ENCODE data around the gene CPNE9.

The CPNE9 gene

GRCh38 chr3:9681723-9682081 lies 21.9 kb upstream of the CPNE9 start:
- Mint-ChIP-seq H3K27ac (no peak overlapping the region), H3K9me3 (no peaks in the 10 kb centered on the region), H3K4me3 (no peak overlapping the region), H3K27me3 (no peaks in the 10 kb centered on the region), H3K4me1 (ENCODE audit: low read depth) (no peaks in the 10 kb centered on the region), H3K36me3 (ENCODE audit: low read depth) (peaks cover 73% of the 10 kb centered on the region)

GRCh38 chr3:9682096-9682495 lies 21.5 kb upstream of the CPNE9 start:
- H3K27ac Mint-ChIP-seq, result no peak overlapping the region
- no peaks in the 10 kb centered on the region for H3K9me3 Mint-ChIP-seq
- peaks cover 73% of the 10 kb centered on the region for H3K36me3 Mint-ChIP-seq (ENCODE audit: low read depth)
- no peaks in the 10 kb centered on the region for H3K27me3 Mint-ChIP-seq
- H3K4me1 Mint-ChIP-seq (ENCODE audit: low read depth), result no peaks in the 10 kb centered on the region
- no peak overlapping the region for H3K4me3 Mint-ChIP-seq

GRCh38 chr3:9683426-9683825 lies 20.2 kb upstream of the CPNE9 start:
- H3K27ac Mint-ChIP-seq, result no peak overlapping the region
- H3K36me3 Mint-ChIP-seq (ENCODE audit: low read depth), result peaks cover 63% of the 10 kb centered on the region
- no peaks in the 10 kb centered on the region for H3K4me1 Mint-ChIP-seq (ENCODE audit: low read depth)
- no peaks in the 10 kb centered on the region for H3K27me3 Mint-ChIP-seq
- no peaks in the 10 kb centered on the region for H3K9me3 Mint-ChIP-seq
- no peak overlapping the region for H3K4me3 Mint-ChIP-seq

- no peak overlapping the region for H3K4me3 Mint-ChIP-seq
- peaks cover 63% of the 10 kb centered on the region for H3K36me3 Mint-ChIP-seq (ENCODE audit: low read depth)
- no peak overlapping the region for H3K27ac Mint-ChIP-seq
- no peaks in the 10 kb centered on the region for H3K4me1 Mint-ChIP-seq (ENCODE audit: low read depth)
- no peaks in the 10 kb centered on the region for H3K9me3 Mint-ChIP-seq
- H3K27me3 Mint-ChIP-seq, result no peaks in the 10 kb centered on the region
Observed at GRCh38 chr3:9685216-9686049, 18.2 kb upstream of the CPNE9 start.

GRCh38 chr3:9686050-9686550 lies 17.5 kb upstream of the CPNE9 start:
- Mint-ChIP-seq H3K4me1 (ENCODE audit: low read depth) (no peaks in the 10 kb centered on the region), H3K36me3 (ENCODE audit: low read depth) (peaks cover 64% of the 10 kb centered on the region), H3K27ac (no peak overlapping the region), H3K4me3 (no peak overlapping the region), H3K9me3 (no peaks in the 10 kb centered on the region), H3K27me3 (no peaks in the 10 kb centered on the region)

GRCh38 chr3:9686703-9687102 lies 16.9 kb upstream of the CPNE9 start:
- H3K9me3 Mint-ChIP-seq, result no peaks in the 10 kb centered on the region
- H3K27ac Mint-ChIP-seq, result no peak overlapping the region

GRCh38 chr3:9687514-9687913 lies 16.1 kb upstream of the CPNE9 start:
- Mint-ChIP-seq H3K27ac (no peak overlapping the region), H3K9me3 (no peaks in the 10 kb centered on the region), H3K4me3 (no peak overlapping the region), H3K36me3 (ENCODE audit: low read depth) (peaks cover 53% of the 10 kb centered on the region), H3K4me1 (ENCODE audit: low read depth) (no peaks in the 10 kb centered on the region), H3K27me3 (no peaks in the 10 kb centered on the region)

More at GRCh38 chr3:9686703-9687102, 16.9 kb upstream of the CPNE9 start:
- Mint-ChIP-seq H3K36me3 (ENCODE audit: low read depth) (peaks cover 58% of the 10 kb centered on the region), H3K4me1 (ENCODE audit: low read depth) (no peaks in the 10 kb centered on the region), H3K27me3 (no peaks in the 10 kb centered on the region), H3K4me3 (no peak overlapping the region)

GRCh38 chr3:9688961-9689360 lies 14.7 kb upstream of the CPNE9 start:
- Mint-ChIP-seq H3K27me3 (no peaks in the 10 kb centered on the region), H3K9me3 (no peaks in the 10 kb centered on the region)

GRCh38 chr3:9689757-9690156 lies 13.9 kb upstream of the CPNE9 start:
- H3K27ac Mint-ChIP-seq, result no peak overlapping the region
- H3K9me3 Mint-ChIP-seq, result no peaks in the 10 kb centered on the region
- H3K27me3 Mint-ChIP-seq, result no peaks in the 10 kb centered on the region
- H3K36me3 Mint-ChIP-seq (ENCODE audit: low read depth), result peaks cover 53% of the 10 kb centered on the region
- no peak overlapping the region for H3K4me3 Mint-ChIP-seq
- H3K4me1 Mint-ChIP-seq (ENCODE audit: low read depth), result no peaks in the 10 kb centered on the region

More at GRCh38 chr3:9688961-9689360, 14.7 kb upstream of the CPNE9 start:
- peaks cover 56% of the 10 kb centered on the region for H3K36me3 Mint-ChIP-seq (ENCODE audit: low read depth)
- H3K27ac Mint-ChIP-seq, result no peak overlapping the region
- no peak overlapping the region for H3K4me3 Mint-ChIP-seq
- H3K4me1 Mint-ChIP-seq (ENCODE audit: low read depth), result no peaks in the 10 kb centered on the region

- Mint-ChIP-seq H3K4me1 (ENCODE audit: low read depth) (no peaks in the 10 kb centered on the region), H3K9me3 (no peaks in the 10 kb centered on the region), H3K27ac (no peak overlapping the region), H3K27me3 (no peaks in the 10 kb centered on the region), H3K4me3 (no peak overlapping the region), H3K36me3 (ENCODE audit: low read depth) (peaks cover 47% of the 10 kb centered on the region)
Observed at GRCh38 chr3:9690451-9691450, 12.9 kb upstream of the CPNE9 start.

- Mint-ChIP-seq H3K27me3 (no peaks in the 10 kb centered on the region), H3K27ac (no peak overlapping the region), H3K4me1 (ENCODE audit: low read depth) (no peaks in the 10 kb centered on the region), H3K9me3 (no peaks in the 10 kb centered on the region), H3K4me3 (no peak overlapping the region), H3K36me3 (ENCODE audit: low read depth) (peaks cover 42% of the 10 kb centered on the region)
Observed at GRCh38 chr3:9691636-9692035, 12.0 kb upstream of the CPNE9 start.

- Mint-ChIP-seq H3K4me3 (no peak overlapping the region), H3K36me3 (ENCODE audit: low read depth) (peaks cover 41% of the 10 kb centered on the region), H3K27me3 (no peaks in the 10 kb centered on the region), H3K9me3 (no peaks in the 10 kb centered on the region), H3K4me1 (ENCODE audit: low read depth) (no peaks in the 10 kb centered on the region), H3K27ac (no peak overlapping the region)
Observed at GRCh38 chr3:9692416-9692815, 11.2 kb upstream of the CPNE9 start.

- H3K27me3 Mint-ChIP-seq, result no peaks in the 10 kb centered on the region
- H3K27ac Mint-ChIP-seq, result no peak overlapping the region
- no peaks in the 10 kb centered on the region for H3K9me3 Mint-ChIP-seq
- no peak overlapping the region for H3K4me3 Mint-ChIP-seq
- no peaks in the 10 kb centered on the region for H3K4me1 Mint-ChIP-seq (ENCODE audit: low read depth)
- peaks cover 37% of the 10 kb centered on the region for H3K36me3 Mint-ChIP-seq (ENCODE audit: low read depth)
Observed at GRCh38 chr3:9695345-9695744, 8.3 kb upstream of the CPNE9 start.

GRCh38 chr3:9695746-9696145 lies 7.9 kb upstream of the CPNE9 start:
- H3K4me1 Mint-ChIP-seq (ENCODE audit: low read depth), result no peaks in the 10 kb centered on the region
- H3K36me3 Mint-ChIP-seq (ENCODE audit: low read depth), result peaks cover 36% of the 10 kb centered on the region
- no peak overlapping the region for H3K4me3 Mint-ChIP-seq
- no peak overlapping the region for H3K27ac Mint-ChIP-seq
- H3K9me3 Mint-ChIP-seq, result no peaks in the 10 kb centered on the region
- H3K27me3 Mint-ChIP-seq, result no peaks in the 10 kb centered on the region
